Epithelial cell of esophagus (primary cell): ENCODE results near the gene BRICD5.

ENCODE experiments used
- DNase-seq: peaks from one replicate; pipeline ENCODE4 v3.0.0; 2010; ENCODE audit warnings: low read depth
- H3K4me3 ChIP-seq: 2 replicates; pipeline ENCODE4 v1.5.1; 2011; ENCODE audit warnings: mild to moderate bottlenecking, low read length, control low read depth
- TF ChIP-seq, protein P1 (sequence below): IDR thresholded peaks from 2 replicates; pipeline ENCODE4 v1.5.1; 2011; ENCODE audit warnings: low read depth, mild to moderate bottlenecking, low read length, control low read depth, inconsistent platforms; ENCODE audit not compliant: insufficient read depth; ENCODE audit errors: missing control alignments

The BRICD5 gene

DNA sequence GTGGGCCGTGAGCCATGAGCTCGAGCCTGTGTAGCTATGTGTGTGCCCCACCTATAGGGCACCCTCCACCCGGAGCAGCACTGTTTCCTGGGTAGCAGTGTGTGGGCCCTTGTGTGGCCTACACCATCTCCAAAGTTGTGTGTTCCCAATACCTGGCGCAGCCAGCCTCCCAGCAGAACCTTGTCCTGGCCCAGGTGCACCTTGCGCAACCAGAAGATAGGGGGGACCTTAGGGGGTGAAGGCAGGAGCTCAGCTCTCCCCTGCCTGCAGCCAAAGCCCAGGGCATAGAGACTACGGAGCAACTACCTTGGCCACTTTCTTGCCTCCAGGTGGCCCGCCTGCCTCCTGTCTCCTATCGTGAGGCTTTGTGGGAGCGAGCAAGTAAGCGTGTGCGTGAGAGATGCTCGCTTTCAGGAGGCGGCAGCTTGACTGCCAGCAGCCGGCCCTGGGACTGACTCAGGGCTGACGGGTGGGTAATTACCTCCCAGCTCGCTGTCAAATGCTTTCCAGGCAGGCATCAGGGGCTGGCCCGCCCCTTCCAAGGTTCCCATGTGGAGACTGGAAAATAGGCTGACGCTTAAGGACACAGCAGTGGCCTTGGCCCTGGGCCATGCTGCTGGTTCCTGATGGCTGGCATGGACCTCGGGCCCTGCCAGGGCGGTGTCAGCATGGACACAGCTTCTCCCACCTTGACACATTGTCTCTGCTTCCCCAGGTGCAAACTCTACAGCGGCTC lies 36.1 kb downstream of the BRICD5 start:
- TF ChIP-seq, protein P1, sequence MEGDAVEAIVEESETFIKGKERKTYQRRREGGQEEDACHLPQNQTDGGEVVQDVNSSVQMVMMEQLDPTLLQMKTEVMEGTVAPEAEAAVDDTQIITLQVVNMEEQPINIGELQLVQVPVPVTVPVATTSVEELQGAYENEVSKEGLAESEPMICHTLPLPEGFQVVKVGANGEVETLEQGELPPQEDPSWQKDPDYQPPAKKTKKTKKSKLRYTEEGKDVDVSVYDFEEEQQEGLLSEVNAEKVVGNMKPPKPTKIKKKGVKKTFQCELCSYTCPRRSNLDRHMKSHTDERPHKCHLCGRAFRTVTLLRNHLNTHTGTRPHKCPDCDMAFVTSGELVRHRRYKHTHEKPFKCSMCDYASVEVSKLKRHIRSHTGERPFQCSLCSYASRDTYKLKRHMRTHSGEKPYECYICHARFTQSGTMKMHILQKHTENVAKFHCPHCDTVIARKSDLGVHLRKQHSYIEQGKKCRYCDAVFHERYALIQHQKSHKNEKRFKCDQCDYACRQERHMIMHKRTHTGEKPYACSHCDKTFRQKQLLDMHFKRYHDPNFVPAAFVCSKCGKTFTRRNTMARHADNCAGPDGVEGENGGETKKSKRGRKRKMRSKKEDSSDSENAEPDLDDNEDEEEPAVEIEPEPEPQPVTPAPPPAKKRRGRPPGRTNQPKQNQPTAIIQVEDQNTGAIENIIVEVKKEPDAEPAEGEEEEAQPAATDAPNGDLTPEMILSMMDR, result no peak
- no peak overlapping the region for H3K4me3 ChIP-seq
- DNase-seq, result no peak

- no peak overlapping the region for H3K4me3 ChIP-seq
- no peak for DNase-seq
- TF ChIP-seq, protein P1, result no peak
Observed at GRCh38 chr16:2173916-2174315, 36.7 kb downstream of the BRICD5 start.

GRCh38 chr16:2173366-2173765 lies 37.3 kb downstream of the BRICD5 start:
- no peak overlapping the region for H3K4me3 ChIP-seq
- TF ChIP-seq, protein P1, result no peak
- no peak for DNase-seq

DNA sequence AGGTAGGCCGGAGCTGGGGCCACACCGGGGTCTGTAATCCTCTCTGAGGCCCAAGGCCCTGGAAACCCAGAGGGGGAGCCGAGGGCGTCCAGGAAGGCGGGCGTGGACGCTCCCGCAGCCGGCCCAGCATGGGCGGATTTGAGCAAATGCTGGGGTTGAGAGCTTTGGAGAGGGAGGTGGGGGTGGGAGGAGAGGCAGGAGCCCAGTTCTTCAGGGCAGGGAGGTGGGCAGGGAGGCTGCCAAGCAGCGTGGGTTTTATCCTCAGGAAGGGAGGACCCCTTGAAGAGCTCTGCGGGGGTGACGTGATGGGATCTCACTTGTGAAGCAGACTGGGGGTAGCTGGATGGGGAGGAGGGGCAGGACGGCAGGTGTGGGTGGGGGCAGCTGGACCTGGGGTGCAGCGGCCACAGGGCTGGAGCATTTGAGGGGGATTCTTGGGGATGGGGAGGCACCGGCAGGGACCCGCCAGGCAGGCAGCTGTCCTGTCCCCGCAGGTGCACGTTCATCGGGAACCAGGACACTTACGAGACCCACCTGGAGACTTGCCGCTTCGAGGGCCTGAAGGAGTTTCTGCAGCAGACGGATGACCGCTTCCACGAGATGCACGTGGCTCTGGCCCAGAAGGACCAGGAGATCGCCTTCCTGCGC lies 37.9 kb downstream of the BRICD5 start:
- TF ChIP-seq, protein P1, result no peak
- DNase-seq, result no peak
- H3K4me3 ChIP-seq, result no peak overlapping the region

DNA sequence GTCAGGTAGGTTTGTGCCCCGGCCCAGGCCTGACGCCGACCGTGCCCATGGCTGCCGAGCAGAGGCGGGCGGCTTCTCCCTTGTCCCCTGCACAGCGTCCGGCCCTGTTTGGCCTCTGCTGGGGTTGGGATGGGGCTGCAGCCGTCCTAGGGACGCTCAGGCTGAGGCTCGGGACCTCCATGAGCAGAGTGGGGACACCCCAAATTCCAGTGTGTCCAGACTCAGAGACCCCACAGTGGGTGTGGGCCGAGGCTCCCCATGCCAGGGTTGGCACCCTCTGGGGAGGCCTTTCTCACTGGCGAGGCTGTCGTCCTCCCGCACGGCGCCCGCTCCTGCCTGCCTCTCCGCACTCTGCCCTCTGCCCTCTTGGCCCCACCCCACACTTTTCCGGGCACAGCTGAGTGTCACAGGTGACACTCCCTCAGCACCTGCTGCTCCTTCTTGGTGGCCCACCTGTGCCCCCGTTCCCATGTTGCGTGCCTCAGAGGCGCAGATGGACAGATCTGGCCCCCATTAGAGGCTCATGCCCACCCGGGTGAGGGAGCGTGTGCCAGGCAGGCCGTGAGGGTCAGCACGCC lies 39.0 kb downstream of the BRICD5 start:
- no peak for DNase-seq
- H3K4me3 ChIP-seq, result no peak overlapping the region
- TF ChIP-seq, protein P1, result no peak

GRCh38 chr16:2170587-2171435 lies 39.9 kb downstream of the BRICD5 start:
- TF ChIP-seq, protein P1, result no peak

More at GRCh38 chr16:2170587-2171435, 39.9 kb downstream of the BRICD5 start:
- no peak overlapping the region for H3K4me3 ChIP-seq
- no peak for DNase-seq
